ENCODE measurements around the gene PDIA6.
"Not testable (repeated sequence)": the region's sequence is repeated elsewhere in the genome, so short reads cannot be mapped to it uniquely, and the experiment has no call there.

Gene PDIA6

GRCh38 chr2:10787176-10787968 lies 25.2 kb downstream of the PDIA6 start:
- ChIA-PET POLR2A (no interaction called here), CTCF (no interaction called here)
- no peak overlapping the region for H3K4me3 ChIP-seq (ENCODE audit: low read depth, low read length)
- no peak for DNase-seq (ENCODE audit: low read depth, low spot score)
- TF ChIP-seq CTCF (IDR thresholded peaks at IDR 0.05; ENCODE audit: insufficient read depth, low read length, missing control alignments): no peak

GRCh38 chr2:10786240-10786982 lies 26.2 kb downstream of the PDIA6 start:
- DNase-seq (ENCODE audit: low read depth, low spot score): no peak
- no peak overlapping the region for H3K4me3 ChIP-seq (ENCODE audit: low read depth, low read length)
- ChIA-PET CTCF (no interaction called here), POLR2A (no interaction called here)
- no peak for TF ChIP-seq CTCF (IDR thresholded peaks at IDR 0.05; ENCODE audit: insufficient read depth, low read length, missing control alignments)

GRCh38 chr2:10785260-10785659 lies 27.3 kb downstream of the PDIA6 start:
- CTCF ChIA-PET: interaction anchor here (0.7 to 1.3 kb wide), 2 partner anchors 15 kb away, joined by 4 to 5 read pairs; no protein-coding TSS in a partner anchor
- DNase-seq (ENCODE audit: low read depth, low spot score): no peak
- POLR2A ChIA-PET: no interaction called here
- no peak for TF ChIP-seq CTCF (IDR thresholded peaks at IDR 0.05; ENCODE audit: insufficient read depth, low read length, missing control alignments)
- no peak overlapping the region for H3K4me3 ChIP-seq (ENCODE audit: low read depth, low read length)

GRCh38 chr2:10784719-10785118 lies 27.9 kb downstream of the PDIA6 start:
- no peak for DNase-seq (ENCODE audit: low read depth, low spot score)
- ChIA-PET POLR2A (no interaction called here), CTCF (interaction anchor here (0.7 to 1.3 kb wide), 3 partner anchors 14 to 48 kb away, joined by 3 to 5 read pairs (median 4); no protein-coding TSS in a partner anchor)
- H3K4me3 ChIP-seq (ENCODE audit: low read depth, low read length): no peak overlapping the region
- no peak for TF ChIP-seq CTCF (IDR thresholded peaks at IDR 0.05; ENCODE audit: insufficient read depth, low read length, missing control alignments)

GRCh38 chr2:10783421-10783820 lies 29.2 kb downstream of the PDIA6 start:
- DNase-seq (ENCODE audit: low read depth, low spot score): no peak
- TF ChIP-seq CTCF (IDR thresholded peaks at IDR 0.05; ENCODE audit: insufficient read depth, low read length, missing control alignments): no peak
- ChIA-PET POLR2A (no interaction called here), CTCF (interaction anchor here (0.5 to 1.2 kb wide), 2 partner anchors 10 to 25 kb away, joined by 3 read pairs; no protein-coding TSS in a partner anchor)
- no peak overlapping the region for H3K4me3 ChIP-seq (ENCODE audit: low read depth, low read length)

GRCh38 chr2:10781746-10782145 lies 30.8 kb downstream of the PDIA6 start:
- no peak overlapping the region for H3K4me3 ChIP-seq (ENCODE audit: low read depth, low read length)
- no peak for TF ChIP-seq CTCF (IDR thresholded peaks at IDR 0.05; ENCODE audit: insufficient read depth, low read length, missing control alignments)
- no peak for DNase-seq (ENCODE audit: low read depth, low spot score)
- CTCF ChIA-PET: interaction anchor here (1.3 kb wide), 1 partner anchor 10 kb away, joined by 5 read pairs; no protein-coding TSS in a partner anchor
- POLR2A ChIA-PET: no interaction called here

- POLR2A ChIA-PET: not testable (repeated sequence)
Observed at GRCh38 chr2:10780821-10781220, 31.8 kb downstream of the PDIA6 start.

More at GRCh38 chr2:10780821-10781220, 31.8 kb downstream of the PDIA6 start:
- H3K4me3 ChIP-seq (ENCODE audit: low read depth, low read length); DNase-seq (ENCODE audit: low read depth, low spot score); CTCF ChIA-PET: not testable (repeated sequence)

Measured in AG04449 (cell line).